ENCODE results near the gene HOXA7.
A peak's percentile ranks its signal among the peaks of the same experiment; 100 is the strongest.

Gene HOXA7

GRCh38 chr7:27119412-27119911 is 37.0 kb downstream of the HOXA7 start:
- peaks cover under 1 to 94% (median 59%) of the 10 kb centered on the region in 5 donors for H3K4me1 ChIP-seq (ENCODE audit: control insufficient read depth in 5 of 5, insufficient read depth in 5 of 5, low read length in 5 of 5)

GRCh38 chr7:27118580-27118979 is 37.9 kb downstream of the HOXA7 start:
- peak overlapping the region; percentile 80 for H3K27ac ChIP-seq (ENCODE audit: low read depth, low read length)

More at GRCh38 chr7:27119412-27119911, 37.0 kb downstream of the HOXA7 start:
- Histone ChIP-seq H3K4me3 (ENCODE audit: low read depth in 1 of 5, low read length in 5 of 5) (no peak overlapping the region), H3K27ac (ENCODE audit: low read depth, low read length) (peak overlapping the region; percentile 80), H3K27me3 (ENCODE audit: control insufficient read depth in 5 of 5, insufficient read depth in 4 of 5, low read length in 5 of 5) (no peaks in the 10 kb centered on the region), H3K36me3 (ENCODE audit: control insufficient read depth in 5 of 5, insufficient read depth in 5 of 5, low read length in 5 of 5) (peaks cover 5 to 28% (median 15%) of the 10 kb centered on the region in 5 donors), H3K9ac (ENCODE audit: low read length in 5 of 5) (peak overlapping the region in 1 of 5 donors; percentile 26), H3K9me3 (ENCODE audit: control insufficient read depth in 5 of 5, low read length in 5 of 5) (no peaks in the 10 kb centered on the region)

GRCh38 chr7:27117887-27118491 is 38.5 kb downstream of the HOXA7 start:
- peak overlapping the region in 1 of 5 donors; percentile 52 for H3K9ac ChIP-seq (ENCODE audit: low read length in 5 of 5)
- H3K27ac ChIP-seq (ENCODE audit: low read depth, low read length): peak overlapping the region; percentile 80
- H3K36me3 ChIP-seq (ENCODE audit: control insufficient read depth in 5 of 5, insufficient read depth in 5 of 5, low read length in 5 of 5): peaks cover 5 to 15% (median 9%) of the 10 kb centered on the region in 5 donors
- peaks cover 4 to 92% (median 61%) of the 10 kb centered on the region in 5 donors for H3K4me1 ChIP-seq (ENCODE audit: control insufficient read depth in 5 of 5, insufficient read depth in 5 of 5, low read length in 5 of 5)
- no peaks in the 10 kb centered on the region for H3K27me3 ChIP-seq (ENCODE audit: control insufficient read depth in 5 of 5, insufficient read depth in 4 of 5, low read length in 5 of 5)
- peak overlapping the region in 4 of 5 donors; percentile 25 to 53 (median 46) for H3K4me3 ChIP-seq (ENCODE audit: low read depth in 1 of 5, low read length in 5 of 5)
- H3K9me3 ChIP-seq (ENCODE audit: control insufficient read depth in 5 of 5, low read length in 5 of 5): no peaks in the 10 kb centered on the region

More at GRCh38 chr7:27118580-27118979, 37.9 kb downstream of the HOXA7 start:
- no peaks in the 10 kb centered on the region for H3K27me3 ChIP-seq (ENCODE audit: control insufficient read depth in 5 of 5, insufficient read depth in 4 of 5, low read length in 5 of 5)
- H3K36me3 ChIP-seq (ENCODE audit: control insufficient read depth in 5 of 5, insufficient read depth in 5 of 5, low read length in 5 of 5): peaks cover 5 to 20% (median 12%) of the 10 kb centered on the region in 5 donors
- no peaks in the 10 kb centered on the region for H3K9me3 ChIP-seq (ENCODE audit: control insufficient read depth in 5 of 5, low read length in 5 of 5)
- H3K4me3 ChIP-seq (ENCODE audit: low read depth in 1 of 5, low read length in 5 of 5): peak overlapping the region in 4 of 5 donors; percentile 35 to 53 (median 46)
- H3K4me1 ChIP-seq (ENCODE audit: control insufficient read depth in 5 of 5, insufficient read depth in 5 of 5, low read length in 5 of 5): peaks cover 2 to 92% (median 58%) of the 10 kb centered on the region in 5 donors
- H3K9ac ChIP-seq (ENCODE audit: low read length in 5 of 5): peak overlapping the region in 1 of 5 donors; percentile 10

GRCh38 chr7:27116962-27117886 is 39.3 kb downstream of the HOXA7 start:
- Histone ChIP-seq H3K4me1 (ENCODE audit: control insufficient read depth in 5 of 5, insufficient read depth in 5 of 5, low read length in 5 of 5) (peaks cover 5 to 92% (median 69%) of the 10 kb centered on the region in 5 donors), H3K9ac (ENCODE audit: low read length in 5 of 5) (peak overlapping the region in 1 of 5 donors; percentile 66), H3K27me3 (ENCODE audit: control insufficient read depth in 5 of 5, insufficient read depth in 4 of 5, low read length in 5 of 5) (no peaks in the 10 kb centered on the region), H3K4me3 (ENCODE audit: low read depth in 1 of 5, low read length in 5 of 5) (peak overlapping the region in 3 of 5 donors; percentile 25 to 53 (median 47)), H3K27ac (ENCODE audit: low read depth, low read length) (peak overlapping the region; percentile 80), H3K36me3 (ENCODE audit: control insufficient read depth in 5 of 5, insufficient read depth in 5 of 5, low read length in 5 of 5) (peaks cover 4 to 8% (median 5%) of the 10 kb centered on the region in 5 donors), H3K9me3 (ENCODE audit: control insufficient read depth in 5 of 5, low read length in 5 of 5) (no peaks in the 10 kb centered on the region)

- peak overlapping the region in 3 of 5 donors; percentile 17 to 71 (median 68) for H3K9ac ChIP-seq (ENCODE audit: low read length in 5 of 5)
- H3K27me3 ChIP-seq (ENCODE audit: control insufficient read depth in 5 of 5, insufficient read depth in 4 of 5, low read length in 5 of 5): no peaks in the 10 kb centered on the region
- H3K27ac ChIP-seq (ENCODE audit: low read depth, low read length): peak overlapping the region; percentile 80
- peak overlapping the region in 4 of 5 donors; percentile 27 to 54 (median 46) for H3K4me3 ChIP-seq (ENCODE audit: low read depth in 1 of 5, low read length in 5 of 5)
- peaks cover 0 to 3% (median under 1%) of the 10 kb centered on the region in 5 donors for H3K36me3 ChIP-seq (ENCODE audit: control insufficient read depth in 5 of 5, insufficient read depth in 5 of 5, low read length in 5 of 5)
- no peaks in the 10 kb centered on the region for H3K9me3 ChIP-seq (ENCODE audit: control insufficient read depth in 5 of 5, low read length in 5 of 5)
- H3K4me1 ChIP-seq (ENCODE audit: control insufficient read depth in 5 of 5, insufficient read depth in 5 of 5, low read length in 5 of 5): peaks cover 10 to 92% (median 74%) of the 10 kb centered on the region in 5 donors
Observed at GRCh38 chr7:27116031-27116961, 40.2 kb downstream of the HOXA7 start.

- H3K27ac ChIP-seq (ENCODE audit: low read depth, low read length): peak overlapping the region; percentile 80
- no peaks in the 10 kb centered on the region for H3K27me3 ChIP-seq (ENCODE audit: control insufficient read depth in 5 of 5, insufficient read depth in 4 of 5, low read length in 5 of 5)
- H3K4me3 ChIP-seq (ENCODE audit: low read depth in 1 of 5, low read length in 5 of 5): peak overlapping the region; percentile 2 to 54 (median 27)
- no peaks in the 10 kb centered on the region for H3K9me3 ChIP-seq (ENCODE audit: control insufficient read depth in 5 of 5, low read length in 5 of 5)
- peaks cover 10 to 92% (median 74%) of the 10 kb centered on the region in 5 donors for H3K4me1 ChIP-seq (ENCODE audit: control insufficient read depth in 5 of 5, insufficient read depth in 5 of 5, low read length in 5 of 5)
- peak overlapping the region in 4 of 5 donors; percentile 8 to 71 (median 62) for H3K9ac ChIP-seq (ENCODE audit: low read length in 5 of 5)
- peaks cover 0 to 3% (median 0%) of the 10 kb centered on the region in 5 donors for H3K36me3 ChIP-seq (ENCODE audit: control insufficient read depth in 5 of 5, insufficient read depth in 5 of 5, low read length in 5 of 5)
Observed at GRCh38 chr7:27115221-27116026, 41.1 kb downstream of the HOXA7 start.

GRCh38 chr7:27114881-27115220 is 41.6 kb downstream of the HOXA7 start:
- H3K4me3 ChIP-seq (ENCODE audit: low read depth in 1 of 5, low read length in 5 of 5): peak overlapping the region in 4 of 5 donors; percentile 22 to 54 (median 39)

GRCh38 chr7:27113991-27114769 is 42.3 kb downstream of the HOXA7 start:
- H3K36me3 ChIP-seq (ENCODE audit: control insufficient read depth in 5 of 5, insufficient read depth in 5 of 5, low read length in 5 of 5): peaks cover 0 to 6% (median 4%) of the 10 kb centered on the region in 5 donors
- peaks cover 12 to 90% (median 78%) of the 10 kb centered on the region in 5 donors for H3K4me1 ChIP-seq (ENCODE audit: control insufficient read depth in 5 of 5, insufficient read depth in 5 of 5, low read length in 5 of 5)
- peak overlapping the region; percentile 45 to 73 (median 66) for H3K9ac ChIP-seq (ENCODE audit: low read length in 5 of 5)
- H3K9me3 ChIP-seq (ENCODE audit: control insufficient read depth in 5 of 5, low read length in 5 of 5): no peaks in the 10 kb centered on the region
- no peaks in the 10 kb centered on the region for H3K27me3 ChIP-seq (ENCODE audit: control insufficient read depth in 5 of 5, insufficient read depth in 4 of 5, low read length in 5 of 5)
- peak overlapping the region; percentile 85 for H3K27ac ChIP-seq (ENCODE audit: low read depth, low read length)
- peak overlapping the region in 4 of 5 donors; percentile 35 to 50 (median 48) for H3K4me3 ChIP-seq (ENCODE audit: low read depth in 1 of 5, low read length in 5 of 5)

More at GRCh38 chr7:27114881-27115220, 41.6 kb downstream of the HOXA7 start:
- H3K9me3 ChIP-seq (ENCODE audit: control insufficient read depth in 5 of 5, low read length in 5 of 5): no peaks in the 10 kb centered on the region
- H3K27ac ChIP-seq (ENCODE audit: low read depth, low read length): peak overlapping the region; percentile 80
- H3K4me1 ChIP-seq (ENCODE audit: control insufficient read depth in 5 of 5, insufficient read depth in 5 of 5, low read length in 5 of 5): peaks cover 10 to 92% (median 76%) of the 10 kb centered on the region in 5 donors
- peaks cover 0 to 4% (median 1%) of the 10 kb centered on the region in 5 donors for H3K36me3 ChIP-seq (ENCODE audit: control insufficient read depth in 5 of 5, insufficient read depth in 5 of 5, low read length in 5 of 5)
- H3K27me3 ChIP-seq (ENCODE audit: control insufficient read depth in 5 of 5, insufficient read depth in 4 of 5, low read length in 5 of 5): no peaks in the 10 kb centered on the region
- peak overlapping the region in 2 of 5 donors; percentile 56 to 71 for H3K9ac ChIP-seq (ENCODE audit: low read length in 5 of 5)

All from subcutaneous abdominal adipose tissue (tissue), 5 donors.